ENCODE data around the gene ZFAND3.

ZFAND3 gene

GRCh38 chr6:37806213-37806612 is 13.3 kb upstream of the ZFAND3 start:
- TF ChIP-seq EZH2 (optimal IDR thresholded peaks at IDR 0.05; ENCODE audit: low read depth, low read length) = no peak
- TF ChIP-seq EZH2phosphoT487 (IDR thresholded peaks at IDR 0.05; ENCODE audit: low read length) = no peak
- no peak for TF ChIP-seq CTCF (IDR thresholded peaks at IDR 0.05; ENCODE audit: low read length)
- no peak for DNase-seq
- no peak overlapping the region for H3K4me3 ChIP-seq (ENCODE audit: low read length)
- no peaks in the 10 kb centered on the region for H3K27me3 ChIP-seq (replicated peaks; ENCODE audit: insufficient read depth, low read length)
- no peaks in the 10 kb centered on the region for H3K9me2 ChIP-seq (replicated peaks; ENCODE audit: insufficient read depth, low read length)
- no peaks in the 10 kb centered on the region for H4K20me1 ChIP-seq (ENCODE audit: insufficient read depth, low read length)
- H3K36me3 ChIP-seq (replicated peaks; ENCODE audit: insufficient read depth, low read length) = no peaks in the 10 kb centered on the region
- H3K9me3 ChIP-seq (replicated peaks; ENCODE audit: insufficient read depth, low read length) = no peaks in the 10 kb centered on the region
- H3K79me2 ChIP-seq (ENCODE audit: low read length) = no peaks in the 10 kb centered on the region
- no peaks in the 10 kb centered on the region for H3F3A ChIP-seq (ENCODE audit: insufficient read depth, low read length)
- H2AFZ ChIP-seq (ENCODE audit: low read length) = no peak overlapping the region
- no peak overlapping the region for H3K27ac ChIP-seq (ENCODE audit: low read length)
- H3K9ac ChIP-seq (ENCODE audit: low read length) = no peak overlapping the region
- H3K4me1 ChIP-seq (ENCODE audit: low read length) = no peaks in the 10 kb centered on the region
- no peak overlapping the region for H3K4me2 ChIP-seq (ENCODE audit: low read depth, low read length)

GRCh38 chr6:37807656-37808055 is 11.9 kb upstream of the ZFAND3 start:
- Histone ChIP-seq H3K9ac (ENCODE audit: low read length) (no peak overlapping the region), H3K4me3 (ENCODE audit: low read length) (no peak overlapping the region), H2AFZ (ENCODE audit: low read length) (no peak overlapping the region), H3K36me3 (replicated peaks; ENCODE audit: insufficient read depth, low read length) (no peaks in the 10 kb centered on the region), H3F3A (ENCODE audit: insufficient read depth, low read length) (no peaks in the 10 kb centered on the region), H3K9me3 (replicated peaks; ENCODE audit: insufficient read depth, low read length) (no peaks in the 10 kb centered on the region), H3K9me2 (replicated peaks; ENCODE audit: insufficient read depth, low read length) (no peaks in the 10 kb centered on the region), H3K4me1 (ENCODE audit: low read length) (no peaks in the 10 kb centered on the region), H4K20me1 (ENCODE audit: insufficient read depth, low read length) (no peaks in the 10 kb centered on the region), H3K27ac (ENCODE audit: low read length) (no peak overlapping the region), H3K79me2 (ENCODE audit: low read length) (no peaks in the 10 kb centered on the region), H3K4me2 (ENCODE audit: low read depth, low read length) (no peak overlapping the region), H3K27me3 (replicated peaks; ENCODE audit: insufficient read depth, low read length) (no peaks in the 10 kb centered on the region)
- no peak for TF ChIP-seq CTCF (IDR thresholded peaks at IDR 0.05; ENCODE audit: low read length)
- no peak for TF ChIP-seq EZH2phosphoT487 (IDR thresholded peaks at IDR 0.05; ENCODE audit: low read length)
- TF ChIP-seq EZH2 (optimal IDR thresholded peaks at IDR 0.05; ENCODE audit: low read depth, low read length) = no peak
- DNase-seq = no peak

- Histone ChIP-seq H3K4me1 (ENCODE audit: low read length) (no peaks in the 10 kb centered on the region), H3K9me2 (replicated peaks; ENCODE audit: insufficient read depth, low read length) (no peaks in the 10 kb centered on the region), H3K27ac (ENCODE audit: low read length) (no peak overlapping the region), H2AFZ (ENCODE audit: low read length) (no peak overlapping the region), H3K27me3 (replicated peaks; ENCODE audit: insufficient read depth, low read length) (no peaks in the 10 kb centered on the region), H3K4me2 (ENCODE audit: low read depth, low read length) (no peak overlapping the region), H4K20me1 (ENCODE audit: insufficient read depth, low read length) (no peaks in the 10 kb centered on the region), H3K36me3 (replicated peaks; ENCODE audit: insufficient read depth, low read length) (no peaks in the 10 kb centered on the region), H3F3A (ENCODE audit: insufficient read depth, low read length) (no peaks in the 10 kb centered on the region), H3K4me3 (ENCODE audit: low read length) (no peak overlapping the region), H3K9me3 (replicated peaks; ENCODE audit: insufficient read depth, low read length) (no peaks in the 10 kb centered on the region), H3K9ac (ENCODE audit: low read length) (no peak overlapping the region), H3K79me2 (ENCODE audit: low read length) (no peaks in the 10 kb centered on the region)
- DNase-seq = no peak
- TF ChIP-seq EZH2 (optimal IDR thresholded peaks at IDR 0.05; ENCODE audit: low read depth, low read length) = no peak
- TF ChIP-seq EZH2phosphoT487 (IDR thresholded peaks at IDR 0.05; ENCODE audit: low read length) = no peak
- TF ChIP-seq CTCF (IDR thresholded peaks at IDR 0.05; ENCODE audit: low read length) = no peak
Observed at GRCh38 chr6:37809197-37809543, 10.4 kb upstream of the ZFAND3 start.
